ENCODE results near the gene TIMELESS.
"Not testable (repeated sequence)": the region's sequence is repeated elsewhere in the genome, so short reads cannot be mapped to it uniquely, and the experiment has no call there.

TIMELESS gene

GRCh38 chr12:56468216-56469006, 19.2 kb upstream of the TIMELESS start, which contains the start of gene SPRYD4:
Gene SPRYD4 (plus strand): TSS chr12:56468578. CDS start chr12:56468592, 14 bp downstream.
- DNase-seq, result peak; percentile 94

- no peak for DNase-seq
Measured at GRCh38 chr12:56462565-56462964, 13.3 kb upstream of the TIMELESS start.

- no peak for DNase-seq
Measured at GRCh38 chr12:56461235-56462159, 12.3 kb upstream of the TIMELESS start.

- no peak for DNase-seq
Measured at GRCh38 chr12:56457817-56458216, 8.6 kb upstream of the TIMELESS start.

- no peak for DNase-seq
Measured at GRCh38 chr12:56454557-56454956, 5.3 kb upstream of the TIMELESS start, which contains the start of gene MIP. Gene MIP (minus strand): TSS chr12:56454657. CDS start chr12:56454613, 44 bp downstream.

GRCh38 chr12:56451147-56451546, 1.9 kb upstream of the TIMELESS start:
- no peak for DNase-seq

GRCh38 chr12:56450241-56450640, 1.0 kb upstream of the TIMELESS start:
- peak; percentile 23 for DNase-seq

- no peak for DNase-seq
Measured at GRCh38 chr12:56449622-56449984, 377 bp upstream of the TIMELESS start.

GRCh38 chr12:56443208-56443607, 6.0 kb downstream of the TIMELESS start:
- not testable (repeated sequence) for DNase-seq

GRCh38 chr12:56437430-56438176, 11.6 kb downstream of the TIMELESS start:
- no peak for DNase-seq

GRCh38 chr12:56434828-56435227, 14.4 kb downstream of the TIMELESS start:
- no peak for DNase-seq

- no peak for DNase-seq
Measured at GRCh38 chr12:56431850-56432249, 17.4 kb downstream of the TIMELESS start.

GRCh38 chr12:56431288-56431687, 17.9 kb downstream of the TIMELESS start:
- no peak for DNase-seq

- no peak for DNase-seq
Measured at GRCh38 chr12:56425940-56426438, 23.2 kb downstream of the TIMELESS start.

- no peak for DNase-seq
Measured at GRCh38 chr12:56425193-56425592, 24.0 kb downstream of the TIMELESS start.

GRCh38 chr12:56420411-56420810, 28.8 kb downstream of the TIMELESS start:
- no peak for DNase-seq

- no peak for DNase-seq
Measured at GRCh38 chr12:56417739-56418138, 31.5 kb downstream of the TIMELESS start.

- DNase-seq, result no peak
Measured at GRCh38 chr12:56414401-56414800, 34.8 kb downstream of the TIMELESS start.

- no peak for DNase-seq
Measured at GRCh38 chr12:56413392-56413791, 35.8 kb downstream of the TIMELESS start.

- DNase-seq, result no peak
Measured at GRCh38 chr12:56411781-56412639, 37.2 kb downstream of the TIMELESS start.

GRCh38 chr12:56410768-56411167, 38.5 kb downstream of the TIMELESS start:
- no peak for DNase-seq

Data from NCI-H2171 treated with DMSO at 0.1 percent for 48 hours (cell line).